CD14-positive monocyte (primary cell): ENCODE results near the gene TCEAL7. TPM values are rescaled to one million over a fixed set of nuclear protein-coding genes. Genes with fewer than 3 reads are reported as not detected.

ENCODE experiments used
- DNase-seq, 3 donors: peaks; one replicate each; pipeline ENCODE4 v3.0.0-alpha.2; 2011 to 2022
- H2AFZ ChIP-seq: 2 replicates; pipeline ENCODE4 v1.6.0; 2012; ENCODE audit warnings: mild to moderate bottlenecking, low read depth, low read length, inconsistent platforms; ENCODE audit not compliant: insufficient read depth, poor library complexity, severe bottlenecking
- H3K27ac ChIP-seq, 2 donors: 1 replicate in 1 of 2; 2 replicates in 1 of 2; pipeline ENCODE4 v1.5.1; 2012 to 2013; ENCODE audit warnings: low read length in 2 of 2, control low read depth in 1 of 2, inconsistent platforms in 1 of 2, low read depth in 1 of 2, mild to moderate bottlenecking in 1 of 2
- H3K27me3 ChIP-seq, 2 donors: one replicate each; pipeline versions ENCODE4 v1.6.0 to v1.6.1; 2011 to 2013; ENCODE audit warnings: low read length in 2 of 2; ENCODE audit not compliant: control insufficient read depth in 2 of 2, insufficient read depth in 2 of 2
- H3K36me3 ChIP-seq, 2 donors: replicated peaks in 1 of 2; 1 replicate in 1 of 2; 2 replicates in 1 of 2; pipeline versions ENCODE4 v1.5.1 to v1.6.1; 2012 to 2013; ENCODE audit warnings: low read length in 2 of 2, control low read depth in 1 of 2, inconsistent platforms in 1 of 2, mild to moderate bottlenecking in 1 of 2; ENCODE audit not compliant: insufficient read depth in 2 of 2, control insufficient read depth in 1 of 2
- H3K4me1 ChIP-seq, 2 donors: 1 replicate in 1 of 2; 2 replicates in 1 of 2; pipeline versions ENCODE4 v1.5.1 to v1.6.1; 2012 to 2013; ENCODE audit warnings: low read length in 2 of 2, control low read depth in 1 of 2, inconsistent platforms in 1 of 2, mild to moderate bottlenecking in 1 of 2, moderate library complexity in 1 of 2; ENCODE audit not compliant: insufficient read depth in 2 of 2, control insufficient read depth in 1 of 2
- H3K4me2 ChIP-seq: replicated peaks from 2 replicates; pipeline ENCODE3; 2012; ENCODE audit warnings: low read length, moderate library complexity, mild to moderate bottlenecking; ENCODE audit not compliant: poor library complexity, severe bottlenecking; ENCODE audit errors: extremely low read depth
- H3K4me3 ChIP-seq, 3 experiments: fragments of 200-600 bp in 1 of 3; sonication (generic) in 1 of 3; replicated peaks in 1 of 3; 1 replicate in 2 of 3; 2 replicates in 1 of 3; pipeline ENCODE4 v1.5.1; 2011 to 2013; ENCODE audit warnings: low read length in 3 of 3, mild to moderate bottlenecking in 3 of 3, control low read depth in 2 of 3, low read depth in 2 of 3, inconsistent platforms in 1 of 3, moderate library complexity in 1 of 3
- H3K79me2 ChIP-seq: 2 replicates; pipeline ENCODE4 v1.6.0; 2012; ENCODE audit warnings: mild to moderate bottlenecking, control low read depth, inconsistent platforms, low read length, moderate library complexity; ENCODE audit not compliant: insufficient read depth
- H3K9ac ChIP-seq: 2 replicates; pipeline ENCODE4 v1.6.0; 2017; ENCODE audit warnings: low read length, mild to moderate bottlenecking; ENCODE audit not compliant: insufficient read depth, poor library complexity, severe bottlenecking
- H3K9me3 ChIP-seq, 2 donors: replicated peaks in 1 of 2; 1 replicate in 1 of 2; 2 replicates in 1 of 2; pipeline versions ENCODE4 v1.5.1 to v1.6.1; 2012 to 2013; ENCODE audit warnings: low read length in 2 of 2, control low read depth in 1 of 2; ENCODE audit not compliant: control insufficient read depth in 1 of 2, insufficient read depth in 1 of 2
- H4K20me1 ChIP-seq: 2 replicates; pipeline ENCODE4 v1.6.0; 2012; ENCODE audit warnings: mild to moderate bottlenecking, low read length, control low read depth, moderate library complexity; ENCODE audit not compliant: insufficient read depth
- H3K27ac Mint-ChIP-seq, 7 donors: one replicate each; pipeline ENCODE4 v1.8.0; 2020; ENCODE audit warnings: mild to moderate bottlenecking in 7 of 7, mixed read lengths in 7 of 7, moderate library complexity in 6 of 7, inconsistent platforms in 2 of 7
- H3K27me3 Mint-ChIP-seq, 3 donors: one replicate each; pipeline ENCODE4 v1.8.0; 2021 to 2022; ENCODE audit warnings: low read depth in 3 of 3, mild to moderate bottlenecking in 3 of 3, mixed read lengths in 3 of 3, moderate library complexity in 3 of 3, inconsistent platforms in 1 of 3
- H3K36me3 Mint-ChIP-seq, 2 donors: one replicate each; pipeline ENCODE4 v1.8.0; 2020; ENCODE audit warnings: mixed read lengths in 2 of 2, inconsistent platforms in 1 of 2, mild to moderate bottlenecking in 1 of 2
- H3K4me1 Mint-ChIP-seq: one replicate; pipeline ENCODE4 v1.8.0; 2020; ENCODE audit warnings: mild to moderate bottlenecking, mixed read lengths
- H3K4me3 Mint-ChIP-seq, 2 donors: one replicate each; pipeline ENCODE4 v1.8.0; 2020; ENCODE audit warnings: mild to moderate bottlenecking in 2 of 2, mixed read lengths in 2 of 2, moderate library complexity in 1 of 2
- H3K9me3 Mint-ChIP-seq, 7 donors: one replicate each; pipeline ENCODE4 v1.8.0; 2020 to 2022; ENCODE audit warnings: mixed read lengths in 7 of 7, mild to moderate bottlenecking in 6 of 7, moderate library complexity in 6 of 7, inconsistent platforms in 2 of 7
- CTCF ChIP-seq: fragments of 200-600 bp; IDR thresholded peaks from one replicate; pipeline ENCODE4 v1.8.0; 2022; ENCODE audit warnings: antibody characterized with exemption, mild to moderate bottlenecking
- WGBS: methylation state at CpG from one replicate; pipeline ENCODE4 v1.1.5; 2013; ENCODE audit warnings: missing lambda C conversion rate; ENCODE audit not compliant: insufficient coverage; 5-methylcytosine and 5-hydroxymethylcytosine counted together
- intact Hi-C, 2 donors: fragments of 100-400 bp; cut with micrococcal nuclease; formaldehyde crosslinking; loops; one replicate each; pipeline versions ENCODE4 v1.15.0 to v1.15.1; 2023
- polyA minus RNA-seq: library from RNA; depleted of rRNA, polyadenylated mRNA; stranded (reverse); fragments of >200 nt; gene quantifications from 2 replicates; pipeline ENCODE4 v1.2.3, GENCODE V29; 2012
- polyA plus RNA-seq, 3 donors: library from polyadenylated mRNA; depleted of rRNA in 1 of 3; unstranded in 2 of 3; stranded (reverse) in 1 of 3; fragments of 300-500 nt in 2 of 3; fragments of >200 nt in 1 of 3; fragmentation: Illumina TruSeq in 2 of 3; gene quantifications; 1 replicate in 2 of 3; 2 replicates in 1 of 3; pipeline ENCODE4 v1.2.3, GENCODE V29; 2012 to 2021
- total RNA-seq, 12 experiments: library from RNA in 1 of 12; stranded (reverse) in 1 of 12; fragments of 120-200 nt in 1 of 12; gene quantifications; one replicate each; pipeline ENCODE4 v1.2.4 and lab custom pipeline; 2013 to 2026; ENCODE audit warnings: mixed read lengths in 6 of 12, inconsistent platforms in 1 of 12

The TCEAL7 gene
- total RNA-seq (2013) = 0.17 TPM
- not detected for polyA plus RNA-seq
- not detected in 2 replicates for polyA minus RNA-seq
- total RNA-seq (lab: John Stamatoyannopoulos, UW) = 0 to 0.45 (median 0) reads per million in 11 experiments

GRCh38 chrX:103329991-103330390, at the start of gene TCEAL7:
Gene TCEAL7 (plus strand): TSS chrX:103330239. CDS start chrX:103331404, 1,165 bp downstream.
- Histone ChIP-seq H3K79me2 (no peaks in the 10 kb centered on the region), H3K9me3 (no peaks in the 10 kb centered on the region), H3K27me3 (peaks cover 17 to 27% of the 10 kb centered on the region in 2 donors), H3K36me3 (no peaks in the 10 kb centered on the region), H3K27ac (no peak within 1 kb of the TSS), H4K20me1 (no peaks in the 10 kb centered on the region), H3K4me2 (no peak within 1 kb of the TSS), H3K9ac (no peak within 1 kb of the TSS), H3K4me1 (no peaks in the 10 kb centered on the region), H2AFZ (no peak within 1 kb of the TSS), H3K4me3 (no peak within 1 kb of the TSS)
- peaks cover 0 to 8% (median 0%) of the 10 kb centered on the region in 7 donors for H3K9me3 Mint-ChIP-seq
- H3K27ac Mint-ChIP-seq = no peak within 1 kb of the TSS
- TF ChIP-seq CTCF = no peak
- H3K4me3 Mint-ChIP-seq = peak within 1 kb of the TSS in 1 of 2 donors; percentile 73
- H3K27me3 Mint-ChIP-seq = peaks cover 21 to 33% (median 23%) of the 10 kb centered on the region in 3 donors
- H3K4me1 Mint-ChIP-seq = peaks cover 10% of the 10 kb centered on the region
- H3K36me3 Mint-ChIP-seq = no peaks in the 10 kb centered on the region
- intact Hi-C loops = no loop called here
- DNase-seq = no peak
- 80% methylated on average over 1 of the region's 11 CpGs for WGBS

- Histone ChIP-seq H3K4me3 (no peak overlapping the region), H3K9ac (no peak overlapping the region), H3K4me1 (no peaks in the 10 kb centered on the region), H3K79me2 (no peaks in the 10 kb centered on the region), H3K9me3 (peaks cover 0 to 5% of the 10 kb centered on the region in 2 donors), H3K4me2 (no peak overlapping the region), H3K27me3 (no peaks in the 10 kb centered on the region), H3K36me3 (no peaks in the 10 kb centered on the region), H2AFZ (no peak overlapping the region), H3K27ac (no peak overlapping the region), H4K20me1 (no peaks in the 10 kb centered on the region)
- no peak for DNase-seq
- TF ChIP-seq CTCF = no peak
- H3K36me3 Mint-ChIP-seq = no peaks in the 10 kb centered on the region
- H3K27ac Mint-ChIP-seq = no peak overlapping the region
- no peak overlapping the region for H3K4me3 Mint-ChIP-seq
- H3K27me3 Mint-ChIP-seq = peaks cover 0 to 7% (median 0%) of the 10 kb centered on the region in 3 donors
- peaks cover 0 to 8% (median 0%) of the 10 kb centered on the region in 7 donors for H3K9me3 Mint-ChIP-seq
- 100% methylated on average over 1 of the region's 2 CpGs for WGBS
- no peaks in the 10 kb centered on the region for H3K4me1 Mint-ChIP-seq
- intact Hi-C loops = no loop called here
Observed at GRCh38 chrX:103293118-103293517, 36.9 kb upstream of the TCEAL7 start.
